ENCODE results near the gene BDNF. TPM values are rescaled to one million over a fixed set of nuclear protein-coding genes. Genes with fewer than 3 reads are reported as not detected.

The BDNF gene
- total RNA-seq, 1 donor from 2014 or later, result 5.5 TPM

GRCh38 chr11:27611390-27611789, 88.9 kb downstream of the BDNF start:
- no peak for TF ChIP-seq CTCF (conservative IDR thresholded peaks at IDR 0.05)
- H3K27ac Mint-ChIP-seq, result no peak overlapping the region
- H3K9me3 Mint-ChIP-seq, result no peaks in the 10 kb centered on the region
- no peak for DNase-seq (ENCODE audit: extremely low spot score, unreplicated experiment)
- H3K27me3 Mint-ChIP-seq, result peaks cover 3% of the 10 kb centered on the region
- H3K4me3 Mint-ChIP-seq, result no peak overlapping the region
- no peaks in the 10 kb centered on the region for H3K4me1 Mint-ChIP-seq (ENCODE audit: unreplicated experiment)
- H3K36me3 Mint-ChIP-seq, result peaks cover 2% of the 10 kb centered on the region

- TF ChIP-seq CTCF (conservative IDR thresholded peaks at IDR 0.05), result no peak
- Mint-ChIP-seq H3K4me3 (no peak overlapping the region), H3K4me1 (ENCODE audit: unreplicated experiment) (no peaks in the 10 kb centered on the region), H3K27me3 (peaks cover 3% of the 10 kb centered on the region), H3K9me3 (no peaks in the 10 kb centered on the region), H3K36me3 (no peaks in the 10 kb centered on the region), H3K27ac (no peak overlapping the region)
- DNase-seq (ENCODE audit: extremely low spot score, unreplicated experiment), result no peak
These were observed 89.3 kb downstream of the BDNF start for GRCh38 chr11:27610946-27611345.

- Mint-ChIP-seq H3K27me3 (peaks cover 3% of the 10 kb centered on the region), H3K4me3 (no peak overlapping the region), H3K36me3 (no peaks in the 10 kb centered on the region), H3K27ac (no peak overlapping the region), H3K4me1 (ENCODE audit: unreplicated experiment) (no peaks in the 10 kb centered on the region), H3K9me3 (no peaks in the 10 kb centered on the region)
- no peak for TF ChIP-seq CTCF (conservative IDR thresholded peaks at IDR 0.05)
- DNase-seq (ENCODE audit: extremely low spot score, unreplicated experiment), result no peak
These were observed 90.0 kb downstream of the BDNF start for GRCh38 chr11:27610280-27610679.

GRCh38 chr11:27608951-27609350, 91.3 kb downstream of the BDNF start:
- TF ChIP-seq CTCF (conservative IDR thresholded peaks at IDR 0.05), result no peak
- Mint-ChIP-seq H3K36me3 (no peaks in the 10 kb centered on the region), H3K4me1 (ENCODE audit: unreplicated experiment) (no peaks in the 10 kb centered on the region), H3K9me3 (no peaks in the 10 kb centered on the region), H3K4me3 (no peak overlapping the region), H3K27ac (no peak overlapping the region), H3K27me3 (peaks cover 3% of the 10 kb centered on the region)
- no peak for DNase-seq (ENCODE audit: extremely low spot score, unreplicated experiment)

- no peaks in the 10 kb centered on the region for H3K4me1 Mint-ChIP-seq (ENCODE audit: unreplicated experiment)
- DNase-seq (ENCODE audit: extremely low spot score, unreplicated experiment), result no peak
- peaks cover 3% of the 10 kb centered on the region for H3K27me3 Mint-ChIP-seq
These were observed 94.8 kb downstream of the BDNF start for GRCh38 chr11:27605422-27605821.

More at GRCh38 chr11:27605422-27605821, 94.8 kb downstream of the BDNF start:
- no peak for TF ChIP-seq CTCF (conservative IDR thresholded peaks at IDR 0.05)
- no peak overlapping the region for H3K27ac Mint-ChIP-seq
- H3K4me3 Mint-ChIP-seq, result no peak overlapping the region
- no peaks in the 10 kb centered on the region for H3K36me3 Mint-ChIP-seq
- no peaks in the 10 kb centered on the region for H3K9me3 Mint-ChIP-seq

Other genes starting within 250 kb of the BDNF start
- 39.6 and 54.5 TPM in 2 replicates for gene LGR4, start 227.7 kb downstream of the BDNF start, total RNA-seq (ENCODE audit: low replicate concordance)
- gene LIN7C, start 193.7 kb downstream of the BDNF start, total RNA-seq (ENCODE audit: low replicate concordance), result 30.1 and 31.1 TPM in 2 replicates